Right lobe of liver (tissue), 6 donors: ENCODE measurements around the gene NRXN3. TPM values are rescaled to one million over a fixed set of nuclear protein-coding genes. Genes with fewer than 3 reads are reported as not detected.

ENCODE experiments used
- ATAC-seq, 4 donors: fragments of 200-7000 bp; cut with Tn5 transposase; one replicate each; pipeline ENCODE4 v1.9.1; 2020; ENCODE audit warnings: mild to moderate bottlenecking in 4 of 4, moderate library complexity in 4 of 4
- DNase-seq, 3 donors: peaks; one replicate each; pipeline ENCODE4 v3.0.0-alpha.2; 2020
- H3K27ac ChIP-seq, 3 donors: fragments of 200-600 bp; one replicate each; pipeline ENCODE4 v1.8.0; 2022
- H3K27me3 ChIP-seq, 2 donors: fragments of 200-600 bp; one replicate each; pipeline ENCODE4 v1.8.0; 2022
- H3K36me3 ChIP-seq, 4 donors: fragments of 200-600 bp; sonication (generic) in 1 of 4; one replicate each; pipeline versions ENCODE4 v1.5.1 to v1.8.0; 2017 to 2022; ENCODE audit warnings: control low read depth in 1 of 4
- H3K4me1 ChIP-seq, 4 donors: fragments of 200-600 bp; sonication (generic) in 1 of 4; one replicate each; pipeline versions ENCODE4 v1.5.1 to v1.8.0; 2017 to 2022; ENCODE audit warnings: control low read depth in 1 of 4
- H3K4me3 ChIP-seq, 3 donors: fragments of 200-600 bp; one replicate each; pipeline ENCODE4 v1.8.0; 2022
- H3K9me3 ChIP-seq, 4 donors: fragments of 200-600 bp; sonication (generic) in 1 of 4; one replicate each; pipeline versions ENCODE4 v1.5.1 to v1.8.0; 2017 to 2022; ENCODE audit warnings: control low read depth in 1 of 4
- POLR2A ChIP-seq: fragments of 450-650 bp; IDR thresholded peaks from one replicate; pipeline ENCODE4 v1.6.1; 2017; ENCODE audit warnings: antibody characterized with exemption, mild to moderate bottlenecking
- WGBS: methylation state at CpG from one replicate; pipeline ENCODE4 v1.1.6; 2018; ENCODE audit warnings: low coverage, low lambda C conversion rate; ENCODE audit not compliant: insufficient coverage; ENCODE audit errors: missing lambda C conversion rate; 5-methylcytosine and 5-hydroxymethylcytosine counted together
- intact Hi-C, 2 donors: fragments of 100-400 bp; cut with DNase I; formaldehyde crosslinking; loops; one replicate each; pipeline versions ENCODE4 v1.11.2 to v1.14.1; 2022
- total RNA-seq, 6 experiments: library from RNA; depleted of rRNA in 2 of 6; stranded (reverse); fragments of >200 nt in 2 of 6; fragmentation: NEBNext Ultra II Directional in 3 of 6; extraction: Animal tissue kit (Norgen Biotek cat#: 25700) in 3 of 6; gene quantifications; one replicate each; pipeline versions ENCODE4 v1.1.0 to v1.2.4, GENCODE V29; 2016 to 2023
- TF ChIP-seq, protein P1 (sequence below), 4 donors: fragments of 200-600 bp in 3 of 4; fragments of 450-650 bp in 1 of 4; IDR thresholded peaks; one replicate each; pipeline versions ENCODE4 v1.5.1 to v1.8.0; 2016 to 2022; ENCODE audit warnings: antibody characterized with exemption in 4 of 4, mild to moderate bottlenecking in 2 of 4
- donor health status: DM: no; HTN: yes; CAD: no.
- donor health status: DM: no; HTN: no; CAD: no.
- donor health status: DM: no; HTN: no; CAD: no.
- donor health status: DM: no; HTN: yes; CAD: no.
- donor health status: DM: no; HTN: yes; CAD: no.

NRXN3 gene
- total RNA-seq, 6 experiments from 2014 or later, result 0.06 to 0.51 (median 0.23) TPM; not detected in 1

DNA sequence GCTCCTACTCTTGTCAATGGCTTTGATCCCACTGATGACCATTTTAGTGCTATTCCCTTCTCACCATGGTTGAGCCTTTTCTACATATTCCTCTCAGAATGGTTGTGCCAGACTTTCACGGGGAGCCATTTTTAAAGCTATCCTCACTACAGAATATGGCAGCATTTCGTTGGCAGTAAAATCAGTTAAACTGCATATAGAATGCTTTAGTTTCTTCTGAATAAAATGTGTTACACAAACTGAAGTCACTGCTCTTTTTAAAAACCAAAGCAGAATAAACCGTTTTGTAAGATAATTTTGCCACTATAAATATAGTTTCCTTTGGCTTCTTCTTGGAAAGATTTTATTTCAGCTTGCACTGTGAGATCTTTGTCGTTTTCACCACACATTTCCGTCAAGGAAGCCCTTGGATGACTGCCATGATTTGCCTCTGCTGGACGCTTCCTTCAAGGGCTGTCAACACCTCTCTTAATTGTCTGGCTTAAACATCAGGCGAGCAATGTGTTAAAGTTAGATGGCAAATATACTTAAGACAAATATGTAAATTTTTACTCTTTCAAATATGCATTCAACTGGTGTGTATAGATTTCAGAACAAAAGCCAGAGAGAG is 1416.9 kb downstream of the NRXN3 start:
- Histone ChIP-seq H3K36me3 (no peaks in the 10 kb centered on the region), H3K4me1 (no peaks in the 10 kb centered on the region), H3K27me3 (no peaks in the 10 kb centered on the region), H3K4me3 (no peak overlapping the region), H3K27ac (no peak overlapping the region), H3K9me3 (no peaks in the 10 kb centered on the region)
- TF ChIP-seq, protein P1, sequence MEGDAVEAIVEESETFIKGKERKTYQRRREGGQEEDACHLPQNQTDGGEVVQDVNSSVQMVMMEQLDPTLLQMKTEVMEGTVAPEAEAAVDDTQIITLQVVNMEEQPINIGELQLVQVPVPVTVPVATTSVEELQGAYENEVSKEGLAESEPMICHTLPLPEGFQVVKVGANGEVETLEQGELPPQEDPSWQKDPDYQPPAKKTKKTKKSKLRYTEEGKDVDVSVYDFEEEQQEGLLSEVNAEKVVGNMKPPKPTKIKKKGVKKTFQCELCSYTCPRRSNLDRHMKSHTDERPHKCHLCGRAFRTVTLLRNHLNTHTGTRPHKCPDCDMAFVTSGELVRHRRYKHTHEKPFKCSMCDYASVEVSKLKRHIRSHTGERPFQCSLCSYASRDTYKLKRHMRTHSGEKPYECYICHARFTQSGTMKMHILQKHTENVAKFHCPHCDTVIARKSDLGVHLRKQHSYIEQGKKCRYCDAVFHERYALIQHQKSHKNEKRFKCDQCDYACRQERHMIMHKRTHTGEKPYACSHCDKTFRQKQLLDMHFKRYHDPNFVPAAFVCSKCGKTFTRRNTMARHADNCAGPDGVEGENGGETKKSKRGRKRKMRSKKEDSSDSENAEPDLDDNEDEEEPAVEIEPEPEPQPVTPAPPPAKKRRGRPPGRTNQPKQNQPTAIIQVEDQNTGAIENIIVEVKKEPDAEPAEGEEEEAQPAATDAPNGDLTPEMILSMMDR (IDR thresholded peaks at IDR 0.05), result no peak
- no peak for TF ChIP-seq POLR2A
- DNase-seq, result no peak
- ATAC-seq, result no peak
- intact Hi-C loops, result no loop called here
- 33% methylated on average over 7 of the region's 7 CpGs for WGBS

- no peak overlapping the region for H3K27ac ChIP-seq
- ATAC-seq (no peak), DNase-seq (no peak)
- WGBS, result 45% methylated on average over 1 of the region's 1 CpG
- no peak overlapping the region for H3K4me3 ChIP-seq
- no peaks in the 10 kb centered on the region for H3K36me3 ChIP-seq
- H3K4me1 ChIP-seq, result no peaks in the 10 kb centered on the region
- H3K27me3 ChIP-seq, result no peaks in the 10 kb centered on the region
- intact Hi-C loops, result no loop called here
- TF ChIP-seq, protein P1 (IDR thresholded peaks at IDR 0.05), result no peak
- TF ChIP-seq POLR2A, result no peak
- H3K9me3 ChIP-seq, result no peaks in the 10 kb centered on the region
These were observed 1417.7 kb downstream of the NRXN3 start for GRCh38 chr14:79587875-79588274.

DNA sequence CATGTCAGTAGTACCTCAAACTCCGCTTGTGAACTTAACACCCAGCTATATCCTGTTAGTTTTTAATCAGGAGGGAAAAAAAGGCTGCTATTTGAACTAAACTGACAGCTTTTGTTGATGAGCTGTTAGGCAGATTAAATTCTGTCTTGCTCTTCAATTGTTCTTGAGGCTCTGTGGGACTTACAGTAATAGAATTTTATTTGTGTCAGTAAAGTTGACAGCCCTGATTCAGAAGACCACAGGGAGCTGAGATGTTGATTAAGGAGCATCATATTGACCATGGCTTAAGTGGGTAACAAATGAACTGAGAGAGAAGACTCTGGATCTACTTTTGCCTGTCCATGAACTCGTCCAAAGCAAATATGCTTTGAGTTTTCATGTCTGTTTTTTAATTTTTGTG is 1418.2 kb downstream of the NRXN3 start:
- Histone ChIP-seq H3K9me3 (no peaks in the 10 kb centered on the region), H3K27ac (no peak overlapping the region), H3K4me1 (no peaks in the 10 kb centered on the region), H3K4me3 (no peak overlapping the region), H3K27me3 (no peaks in the 10 kb centered on the region), H3K36me3 (no peaks in the 10 kb centered on the region)
- DNase-seq, result no peak
- no peak for ATAC-seq
- TF ChIP-seq POLR2A, result no peak
- TF ChIP-seq, protein P1 (IDR thresholded peaks at IDR 0.05), result no peak
- WGBS, result 29% methylated on average over 2 of the region's 2 CpGs
- intact Hi-C loops, result no loop called here

GRCh38 chr14:79596551-79596950 is 1426.4 kb downstream of the NRXN3 start:
- Histone ChIP-seq H3K4me3 (no peak overlapping the region), H3K4me1 (no peaks in the 10 kb centered on the region), H3K9me3 (no peaks in the 10 kb centered on the region), H3K36me3 (no peaks in the 10 kb centered on the region), H3K27me3 (no peaks in the 10 kb centered on the region), H3K27ac (no peak overlapping the region)
- TF ChIP-seq POLR2A, result no peak
- TF ChIP-seq, protein P1 (IDR thresholded peaks at IDR 0.05), result no peak
- intact Hi-C loops, result no loop called here
- DNase-seq (no peak), ATAC-seq (no peak)
- WGBS, result 41% methylated on average over 4 of the region's 4 CpGs

GRCh38 chr14:79597566-79597965 is 1427.4 kb downstream of the NRXN3 start:
- TF ChIP-seq, protein P1 (IDR thresholded peaks at IDR 0.05), result no peak
- no peak for TF ChIP-seq POLR2A
- H3K27me3 ChIP-seq, result no peaks in the 10 kb centered on the region
- H3K4me1 ChIP-seq, result no peaks in the 10 kb centered on the region
- H3K36me3 ChIP-seq, result no peaks in the 10 kb centered on the region
- no peak overlapping the region for H3K4me3 ChIP-seq
- intact Hi-C loops, result no loop called here
- 67% methylated on average over 4 of the region's 4 CpGs for WGBS
- DNase-seq, result no peak
- H3K27ac ChIP-seq, result no peak overlapping the region
- no peak for ATAC-seq
- no peaks in the 10 kb centered on the region for H3K9me3 ChIP-seq
